GM11168 (cell line): ENCODE results near the gene XKR7.

Experiments used
- in situ Hi-C: fragments of 300-500 bp; cut with MboI; formaldehyde crosslinking; loops from one replicate; pipeline ENCODE4 v1.12.0; 2022; ENCODE audit warnings: low sequenced_read_pairs; ENCODE audit not compliant: unreplicated experiment

XKR7 gene

DNA sequence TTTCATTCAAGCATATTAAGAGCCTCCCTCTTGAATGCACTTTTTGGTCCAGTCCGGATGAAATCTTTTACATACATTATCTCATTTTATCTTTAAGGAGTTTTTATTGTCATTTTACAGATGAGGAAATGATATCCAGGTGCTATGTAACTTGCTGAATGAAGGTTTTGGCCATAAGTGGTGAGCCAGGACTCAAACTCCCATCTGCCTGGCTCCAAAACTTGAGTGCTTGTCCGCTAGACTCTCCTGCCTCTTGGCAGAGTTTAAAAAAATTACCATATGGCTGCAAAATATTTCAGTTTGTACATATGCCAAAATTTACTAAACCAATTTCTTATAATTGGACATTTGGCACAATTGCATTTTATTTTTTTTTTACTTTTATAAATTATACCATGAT lies 28.3 kb upstream of the XKR7 start:
- in situ Hi-C loops, result no loop called here

- in situ Hi-C loops, result no loop called here
Measured at GRCh38 chr20:31943052-31943471, 24.9 kb upstream of the XKR7 start.

- in situ Hi-C loops, result no loop called here
Measured at GRCh38 chr20:31945319-31945718, 22.6 kb upstream of the XKR7 start.

- in situ Hi-C loops, result no loop called here
Measured at GRCh38 chr20:31945785-31946184, 22.2 kb upstream of the XKR7 start.

DNA sequence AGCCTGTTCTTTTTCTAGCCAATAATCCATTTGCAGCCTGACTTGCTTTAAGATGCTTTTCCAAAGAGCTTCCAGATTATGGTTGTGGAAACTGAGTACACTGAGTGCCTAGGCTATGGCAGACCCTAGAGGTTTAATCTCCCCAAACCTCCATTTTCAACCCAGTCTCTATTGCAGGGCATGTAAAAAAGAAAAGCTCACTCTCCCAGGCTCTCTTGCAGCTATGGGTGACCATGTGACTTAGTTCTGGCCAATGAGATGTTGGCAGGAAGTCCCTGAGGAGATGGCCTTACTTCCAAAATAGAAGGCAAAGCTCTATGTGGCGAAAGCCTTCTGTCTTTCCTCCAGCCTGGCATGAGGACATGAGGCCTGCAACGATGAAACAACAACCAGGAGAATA lies 19.9 kb upstream of the XKR7 start:
- in situ Hi-C loops, result no loop called here

GRCh38 chr20:31949877-31950646 lies 17.9 kb upstream of the XKR7 start:
- in situ Hi-C loops, result loop anchor here (10.0 kb wide), 1 partner anchor 95 kb away; no protein-coding TSS in a partner anchor

DNA sequence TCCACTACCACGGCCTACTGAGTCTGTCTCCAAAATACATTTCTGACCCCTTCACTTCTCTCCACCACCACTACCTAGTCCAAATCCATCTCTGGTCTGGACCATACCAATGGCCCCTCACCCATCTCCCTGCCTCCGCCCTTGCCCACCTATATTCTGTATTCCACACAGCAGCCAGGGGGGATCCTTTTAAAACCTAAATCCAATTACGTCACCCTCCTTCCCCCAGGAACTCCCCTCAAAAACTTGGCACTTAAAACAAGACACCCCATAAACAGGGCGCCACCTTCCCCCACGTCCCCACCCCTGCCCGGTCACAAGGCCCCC lies 16.8 kb upstream of the XKR7 start:
- in situ Hi-C loops, result loop anchor here (10.0 kb wide), 1 partner anchor 96 kb away; no protein-coding TSS in a partner anchor

GRCh38 chr20:31951530-31952453 lies 16.2 kb upstream of the XKR7 start, which contains the start of gene PDRG1:
TSS of gene PDRG1 (minus strand) at chr20:31952046. CDS start at chr20:31951961, 85 bp downstream.
- in situ Hi-C loops, result loop anchor here (10.0 kb wide), 1 partner anchor 97 kb away; no protein-coding TSS in a partner anchor

DNA sequence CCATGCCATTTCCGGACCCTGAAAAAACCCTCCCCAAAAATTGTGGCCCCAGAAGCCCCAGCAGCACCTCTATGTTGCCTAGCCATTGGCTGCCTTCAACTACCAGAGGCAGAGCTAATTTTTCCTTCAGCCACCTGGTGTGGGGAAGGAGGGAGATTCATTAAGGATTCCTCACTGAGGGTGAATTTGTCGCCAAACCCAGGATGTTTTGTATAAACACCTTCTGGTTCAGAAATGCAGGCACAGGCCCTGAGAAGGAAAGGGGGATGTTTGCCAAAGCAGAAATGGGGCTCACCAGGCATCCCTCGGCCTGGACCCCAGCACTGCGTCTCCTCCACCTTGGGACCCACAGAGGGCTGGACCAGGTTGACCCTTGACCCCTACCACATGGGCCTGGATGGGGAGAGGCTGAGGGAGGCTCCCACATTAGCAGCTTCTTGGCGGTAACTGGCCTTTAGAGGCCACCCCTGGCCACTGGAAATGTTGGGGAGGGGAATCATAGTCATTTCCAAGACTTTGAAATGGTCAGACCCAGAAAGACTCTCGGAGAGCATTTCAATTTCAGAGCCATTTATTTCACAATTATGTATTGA lies 14.3 kb upstream of the XKR7 start:
- in situ Hi-C loops, result loop anchor here (10.0 kb wide), 1 partner anchor 99 kb away; no protein-coding TSS in a partner anchor

DNA sequence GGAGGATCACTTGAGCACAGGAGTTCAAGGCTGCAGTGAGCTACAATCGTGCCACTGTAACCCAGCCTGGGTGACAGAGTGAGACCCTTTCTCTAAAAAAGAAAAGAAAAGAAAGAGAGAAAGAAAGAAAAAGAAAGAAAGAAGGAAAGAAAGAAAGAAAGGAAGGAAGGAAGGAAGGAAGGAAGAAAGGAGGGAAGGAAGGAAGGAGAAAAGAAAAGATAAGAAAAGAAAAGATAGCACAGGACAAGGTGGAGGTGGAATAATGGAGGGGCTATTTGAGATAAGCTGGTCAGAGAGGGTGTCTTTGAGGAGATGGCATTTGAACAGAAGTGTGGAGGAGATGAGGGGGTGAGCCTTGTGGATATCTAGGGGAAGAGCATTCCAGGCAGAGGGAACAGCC lies 13.5 kb upstream of the XKR7 start:
- in situ Hi-C loops, result loop anchor here (10.0 kb wide), 1 partner anchor 100 kb away; no protein-coding TSS in a partner anchor

DNA sequence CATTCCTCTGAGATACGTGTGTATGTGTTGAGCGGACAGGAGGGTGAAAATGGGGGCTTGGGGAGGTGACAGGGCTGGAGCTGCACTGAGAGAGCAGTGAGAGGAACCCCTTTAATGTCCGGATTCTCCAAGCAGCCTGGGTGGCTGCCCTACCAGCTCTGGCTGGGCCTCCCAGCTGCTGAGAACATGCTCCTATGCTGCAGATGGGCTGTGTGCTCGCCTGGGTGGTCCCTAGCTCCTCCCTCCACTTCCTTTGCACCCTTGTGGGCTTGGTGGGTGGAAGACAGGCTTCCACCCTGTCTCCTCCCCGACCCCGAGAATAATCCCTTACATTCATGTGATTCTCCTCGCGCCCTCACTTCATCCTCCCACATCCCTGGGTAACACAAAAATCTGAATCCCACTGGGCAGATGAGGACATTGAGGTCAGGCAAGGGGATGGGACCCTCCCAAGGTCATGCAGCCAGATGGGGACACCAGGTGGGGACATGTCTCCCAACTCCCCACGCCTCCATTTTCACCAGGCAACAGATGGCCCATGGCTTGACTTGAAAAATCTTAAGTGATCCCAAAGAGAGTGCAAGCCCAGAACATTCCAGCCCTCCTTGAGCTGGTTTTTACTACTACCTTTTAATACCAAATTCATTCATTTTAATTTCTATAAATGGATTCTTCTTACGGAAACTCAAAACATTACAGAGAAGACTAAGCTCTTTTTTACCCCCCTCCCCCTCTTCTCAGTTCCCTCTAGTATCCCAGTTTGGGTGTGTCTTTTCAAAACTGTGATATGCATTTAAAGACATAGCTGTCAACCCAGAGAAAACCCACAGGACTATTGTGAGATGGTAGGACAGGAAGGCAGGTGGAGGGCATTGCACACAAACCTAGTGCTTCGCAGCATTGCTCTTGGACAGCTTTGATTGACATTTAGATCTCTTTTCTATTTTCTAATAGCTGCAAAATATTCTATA lies 11.1 kb upstream of the XKR7 start:
- in situ Hi-C loops, result loop anchor here (10.0 kb wide), 1 partner anchor 102 kb away; no protein-coding TSS in a partner anchor

GRCh38 chr20:31962761-31963160 lies 5.2 kb upstream of the XKR7 start:
- in situ Hi-C loops, result no loop called here

GRCh38 chr20:31963889-31964288 lies 4.1 kb upstream of the XKR7 start:
- in situ Hi-C loops, result no loop called here

DNA sequence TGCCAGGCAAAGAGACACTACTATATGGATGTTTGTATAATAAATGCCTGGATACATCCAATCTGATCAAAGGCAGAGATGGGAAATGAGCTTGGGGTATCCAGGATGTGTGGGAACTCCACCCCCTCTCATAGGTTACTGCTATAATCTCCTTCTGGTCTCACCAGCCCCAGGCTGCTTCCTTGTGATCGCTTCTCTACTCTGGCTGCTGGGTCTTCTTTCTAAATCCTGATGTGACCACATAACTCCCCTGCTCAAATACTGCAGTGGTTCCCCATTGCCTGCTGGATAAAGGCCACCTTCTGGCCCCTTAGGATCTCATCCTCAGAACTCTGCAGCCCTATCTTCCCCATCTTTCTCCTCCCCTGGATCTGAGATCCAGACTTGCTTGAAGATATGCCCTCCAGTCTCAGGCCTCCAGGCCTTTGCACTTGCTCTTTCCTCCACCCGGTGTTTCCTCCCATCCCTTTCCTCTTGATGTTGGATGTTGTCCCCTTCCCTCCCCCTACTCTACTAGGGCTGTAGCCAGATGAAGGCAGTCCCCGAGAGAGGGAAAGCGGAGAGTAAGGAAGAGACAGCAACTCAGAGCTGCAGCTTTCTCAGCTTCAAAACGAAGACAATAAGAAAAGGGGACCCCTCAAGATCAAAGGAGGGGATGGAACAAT lies 828 bp upstream of the XKR7 start:
- in situ Hi-C loops, result no loop called here

GRCh38 chr20:31968291-31969126 lies 558 bp downstream of the XKR7 start:
- in situ Hi-C loops, result no loop called here

DNA sequence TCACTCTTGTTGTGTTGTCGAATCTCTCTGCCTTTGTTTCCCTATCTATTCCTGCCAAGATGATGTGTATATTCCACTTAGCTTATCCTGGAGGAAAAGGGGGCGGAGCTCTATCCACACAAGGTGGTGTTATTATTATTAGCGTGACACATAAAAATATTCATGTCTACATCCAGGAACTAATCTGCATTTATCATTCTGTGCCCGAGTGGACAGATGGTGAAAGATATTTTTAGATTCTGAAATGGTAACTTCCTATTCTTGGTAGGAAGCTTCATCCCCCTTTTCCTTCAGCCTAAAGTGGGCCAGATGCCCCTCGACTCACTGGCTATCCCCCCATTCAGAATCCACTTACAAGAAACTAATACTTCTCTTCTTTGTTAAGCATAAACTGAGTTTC lies 2.0 kb downstream of the XKR7 start:
- in situ Hi-C loops, result no loop called here

DNA sequence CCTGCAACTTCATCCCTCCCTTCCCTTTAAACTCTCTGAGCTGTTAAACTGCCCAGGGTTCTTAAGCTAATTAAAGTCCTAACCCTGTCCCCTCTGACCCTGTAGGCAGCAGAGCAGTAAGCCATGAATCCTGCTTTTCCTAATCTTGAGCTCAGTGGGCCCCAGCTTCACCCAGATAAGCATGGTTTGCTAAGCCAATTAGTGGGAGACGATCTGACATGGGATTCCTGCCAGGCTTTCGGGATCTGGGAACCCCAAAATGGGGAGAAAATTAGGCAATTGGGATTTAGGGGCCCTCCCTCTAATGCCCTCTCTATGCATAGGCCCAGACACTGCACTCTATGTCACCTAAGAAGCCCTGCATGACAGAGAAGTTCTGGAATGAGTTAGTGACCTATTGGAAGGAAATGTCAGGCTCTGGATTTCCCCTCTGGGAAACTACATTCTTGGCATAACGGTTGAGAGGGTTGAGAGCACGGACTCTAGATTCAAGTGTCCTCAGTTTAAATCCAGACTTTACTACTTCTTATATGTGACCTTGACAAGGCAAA lies 4.6 kb downstream of the XKR7 start:
- in situ Hi-C loops, result no loop called here

DNA sequence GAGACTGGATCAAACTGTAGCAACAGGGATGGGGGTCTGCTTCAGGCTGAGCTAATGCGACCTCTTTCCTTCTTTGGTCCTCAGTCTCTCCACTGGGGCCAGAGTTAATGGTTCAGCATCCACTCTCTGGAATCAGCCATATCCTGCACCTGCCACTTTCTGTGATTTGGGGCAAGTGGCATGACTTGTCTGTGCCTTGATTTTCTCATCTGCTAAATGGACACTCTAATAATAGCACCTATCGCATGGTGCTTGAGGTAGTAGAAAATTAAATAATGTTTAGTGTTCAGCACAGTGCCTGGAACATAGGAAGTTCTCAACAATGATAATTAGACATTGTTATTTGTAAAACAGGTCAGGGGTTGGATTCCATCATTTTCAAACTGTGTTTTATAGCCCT lies 6.3 kb downstream of the XKR7 start:
- in situ Hi-C loops, result no loop called here
